HG03066 (cell line): ENCODE measurements around the gene COL8A2.

Source experiments
- ATAC-seq: cut with Tn5 transposase; IDR thresholded peaks from one replicate; pipeline ENCODE4 v1.9.1; 2021; ENCODE audit warnings: low read depth; ENCODE audit not compliant: unreplicated experiment

COL8A2 gene

DNA sequence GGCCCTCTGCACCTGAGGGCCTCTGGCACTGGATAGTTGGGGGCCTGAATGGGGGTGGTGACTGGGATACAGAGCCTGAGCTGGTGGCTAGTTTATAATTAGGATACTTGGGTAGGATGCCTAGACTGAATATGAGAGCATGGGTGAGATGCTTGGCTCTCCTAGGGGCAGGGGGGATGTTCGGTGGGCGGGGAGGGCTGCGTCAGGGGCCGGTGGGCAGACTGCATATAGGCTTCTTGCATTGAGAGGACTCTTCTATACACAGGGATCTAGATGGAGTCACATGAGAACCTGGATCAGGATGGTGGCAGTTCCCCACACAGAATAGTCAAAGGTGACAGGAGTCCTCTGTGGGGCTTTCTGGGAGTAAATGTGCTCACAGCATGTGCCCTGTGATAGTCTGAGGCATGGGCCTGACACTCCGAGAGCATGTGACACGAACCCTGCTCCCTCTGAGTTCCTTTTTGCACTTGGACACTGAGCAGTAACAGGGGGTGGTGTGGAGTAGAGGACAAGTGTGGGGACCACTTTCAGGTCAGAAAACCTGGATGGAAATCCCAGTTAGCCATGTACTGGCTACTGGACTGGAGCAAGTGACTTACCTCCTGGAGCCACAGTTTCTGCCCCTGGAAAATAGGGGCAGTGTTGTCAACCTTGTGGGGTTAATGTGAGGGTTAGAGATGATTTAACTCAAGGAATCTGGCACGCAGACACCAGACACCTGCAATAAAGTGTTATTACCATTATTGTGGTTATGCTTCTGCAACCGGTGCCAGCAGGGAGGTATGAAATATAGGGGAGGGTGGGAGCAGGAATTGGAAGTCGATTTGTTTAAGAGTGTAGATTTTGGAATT is 33.2 kb upstream of the COL8A2 start:
- ATAC-seq = no peak

DNA sequence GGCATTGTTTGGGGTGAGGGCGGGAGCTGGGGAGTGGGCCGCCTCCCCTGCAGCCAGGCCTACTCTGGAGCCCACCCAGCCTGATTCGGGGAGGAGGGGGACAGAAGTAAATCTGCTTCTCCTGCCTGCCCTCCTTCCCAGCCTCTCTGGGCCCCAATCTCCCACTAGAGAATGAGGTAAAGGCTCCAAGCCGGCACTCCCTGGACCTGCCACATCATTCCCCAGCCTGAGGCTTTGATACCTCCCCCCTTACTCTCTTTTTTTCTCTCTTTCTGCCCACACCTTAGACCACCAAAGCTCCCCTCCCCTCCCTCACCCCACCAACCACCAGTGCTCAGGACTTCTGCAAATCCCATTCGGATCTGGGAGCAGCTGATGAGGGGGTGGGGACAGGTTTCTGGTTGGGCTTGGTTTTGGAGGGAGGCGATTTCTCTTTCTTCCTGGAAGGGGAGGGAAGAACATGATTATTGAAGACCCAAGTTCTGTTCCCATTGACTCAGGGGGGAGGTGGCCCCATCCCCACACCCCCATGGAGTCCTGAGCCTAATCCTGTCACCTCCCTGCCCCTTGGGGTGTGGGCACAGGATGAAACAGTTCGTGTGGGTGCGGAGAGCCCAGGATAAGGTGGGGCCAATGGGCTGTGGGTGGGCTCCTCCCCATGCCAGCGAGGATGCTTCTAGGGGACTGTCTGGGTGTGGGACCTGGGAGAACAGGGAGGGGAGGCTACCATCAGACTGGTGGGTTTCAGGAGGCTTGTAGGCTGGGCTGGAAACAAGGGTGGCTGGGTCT is 32.3 kb upstream of the COL8A2 start:
- ATAC-seq = no peak

DNA sequence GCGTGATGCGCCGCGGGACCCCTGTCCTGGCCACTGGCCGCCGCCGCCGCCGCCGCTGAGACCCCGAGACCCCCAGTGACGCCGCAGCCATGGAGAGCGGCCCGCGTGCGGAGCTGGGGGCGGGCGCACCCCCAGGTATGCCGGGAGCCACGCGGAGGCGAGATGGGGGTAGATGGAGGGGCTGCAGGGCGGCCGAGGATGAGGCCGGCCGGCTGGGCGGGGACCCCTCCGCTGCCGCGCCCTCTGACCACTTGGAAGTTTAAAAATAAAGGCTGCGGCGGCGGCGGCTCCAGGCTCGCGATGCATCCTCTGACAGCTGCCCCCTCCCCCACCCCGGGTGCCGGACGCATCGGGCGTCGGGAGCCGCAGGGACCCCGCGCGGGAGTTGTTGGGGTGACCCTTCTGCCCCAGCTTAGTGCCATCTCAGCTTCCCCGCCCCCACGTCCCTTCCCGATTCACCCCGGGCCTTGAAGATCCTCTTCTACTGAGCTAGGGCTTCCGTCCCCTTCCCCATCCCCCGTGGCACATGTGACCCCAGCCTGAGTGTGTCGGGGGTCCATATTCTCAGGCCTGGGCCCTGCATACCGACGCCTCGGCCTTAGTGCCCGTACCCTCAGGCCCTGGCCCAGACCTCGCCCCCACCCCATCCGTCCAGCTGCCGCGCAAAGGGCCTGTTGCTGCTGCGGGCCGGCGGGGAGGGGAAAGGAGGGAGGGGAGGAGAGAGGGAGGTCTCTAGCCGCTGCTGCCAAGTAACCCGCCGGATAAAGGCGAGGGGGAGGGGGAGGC is 31.5 kb upstream of the COL8A2 start:
- peak; percentile 17 for ATAC-seq

DNA sequence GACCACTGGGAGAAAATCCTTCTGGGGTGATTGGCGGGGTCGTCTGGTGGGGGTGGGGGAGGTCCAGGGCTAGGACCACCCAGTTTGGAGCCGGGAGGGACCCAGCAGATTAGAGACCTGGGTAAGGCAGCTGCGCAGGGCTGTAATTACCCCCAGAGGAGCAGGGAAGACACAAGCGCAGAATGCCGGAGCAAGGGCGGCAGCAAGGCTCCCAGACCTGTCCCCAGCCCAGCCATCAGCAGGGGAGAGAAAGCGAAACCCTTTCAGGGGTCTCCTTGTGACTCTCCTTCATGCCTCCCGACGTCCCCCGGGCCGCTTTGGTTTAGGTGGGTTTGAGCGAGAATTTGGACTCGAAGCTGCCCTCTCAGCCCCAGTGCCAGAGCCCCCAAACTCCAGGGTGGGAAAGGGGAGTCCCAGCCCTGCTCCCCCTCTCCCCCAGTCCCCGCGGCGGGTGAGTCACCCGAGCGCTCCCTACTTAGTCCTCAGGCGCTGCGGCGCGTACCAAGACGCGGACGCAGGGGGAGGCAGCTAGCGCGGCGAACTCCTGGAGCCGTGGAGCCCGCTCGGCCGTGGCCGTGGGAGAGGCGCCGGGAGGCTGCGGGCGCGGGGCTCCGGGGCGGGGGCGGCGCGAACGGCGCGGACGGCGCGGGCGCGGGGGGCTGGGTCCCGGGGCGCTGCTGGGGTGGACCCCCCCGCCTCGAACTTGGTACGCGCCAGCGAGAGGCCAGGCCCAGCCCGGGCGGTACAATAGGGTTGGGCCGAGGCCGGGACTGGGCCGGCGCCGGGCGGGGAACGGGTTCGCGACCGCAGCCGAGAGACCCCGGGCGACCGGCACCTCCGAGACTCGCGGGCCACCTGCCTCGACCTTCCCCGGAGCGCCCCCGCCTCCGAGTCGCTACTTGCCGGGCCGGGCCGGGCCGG is 30.6 kb upstream of the COL8A2 start, which contains the start of gene MAP7D1:
Gene MAP7D1, plus strand, starts transcription at position 753 of the 921 bp plus-strand sequence. CDS start 258 bp downstream, outside the sequence.
- ATAC-seq = peak; percentile 50

DNA sequence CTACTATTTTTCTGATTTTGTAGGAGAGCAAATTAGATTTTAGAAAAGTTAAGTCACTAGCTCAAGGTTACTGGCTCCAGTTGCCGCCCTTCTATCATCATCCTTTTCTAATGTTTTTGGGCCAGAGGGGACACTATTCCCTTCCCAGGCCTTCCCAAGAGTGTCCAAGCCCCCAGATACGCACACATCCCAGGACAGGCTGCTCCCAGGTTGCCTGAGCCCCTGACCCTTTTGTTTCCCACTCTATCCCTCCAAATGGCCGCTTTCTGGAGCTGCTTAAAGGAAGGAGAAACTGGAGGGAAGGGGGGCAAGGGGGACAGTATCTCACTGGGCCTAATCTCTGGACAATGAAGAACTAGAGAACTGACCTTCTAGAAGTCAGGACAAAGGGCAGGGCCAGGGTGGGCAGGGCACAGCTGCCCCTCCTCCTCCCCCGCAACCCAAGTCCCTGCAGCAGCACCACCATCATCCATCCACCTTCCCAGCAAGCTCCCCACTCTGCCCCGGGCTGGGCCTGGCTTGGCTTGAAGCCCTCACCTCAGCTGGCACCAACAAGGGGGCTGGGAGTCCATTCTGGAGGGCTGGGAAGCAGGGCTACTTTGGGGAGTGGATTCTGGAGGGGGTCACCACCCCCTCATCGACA is 29.9 kb upstream of the COL8A2 start:
- ATAC-seq = no peak

DNA sequence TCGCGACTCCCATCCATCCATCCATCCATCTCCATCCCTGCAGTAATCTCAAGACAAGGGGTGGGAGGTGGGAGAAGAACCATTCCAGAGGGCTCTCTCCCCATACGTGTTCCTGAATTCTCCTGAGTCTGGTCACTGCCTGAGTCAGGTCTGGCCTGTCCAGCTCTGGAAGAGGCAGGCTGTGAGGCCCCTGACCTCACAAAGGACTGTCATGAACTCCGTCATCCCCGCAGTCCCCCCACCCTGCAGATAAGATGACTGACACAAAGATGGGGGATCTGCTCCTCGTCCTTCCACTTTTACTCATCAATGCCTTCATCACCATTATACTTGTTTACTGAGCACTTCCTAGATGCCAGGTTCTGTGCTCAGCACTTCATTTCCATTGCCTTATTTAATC is 29.3 kb upstream of the COL8A2 start:
- ATAC-seq = no peak

DNA sequence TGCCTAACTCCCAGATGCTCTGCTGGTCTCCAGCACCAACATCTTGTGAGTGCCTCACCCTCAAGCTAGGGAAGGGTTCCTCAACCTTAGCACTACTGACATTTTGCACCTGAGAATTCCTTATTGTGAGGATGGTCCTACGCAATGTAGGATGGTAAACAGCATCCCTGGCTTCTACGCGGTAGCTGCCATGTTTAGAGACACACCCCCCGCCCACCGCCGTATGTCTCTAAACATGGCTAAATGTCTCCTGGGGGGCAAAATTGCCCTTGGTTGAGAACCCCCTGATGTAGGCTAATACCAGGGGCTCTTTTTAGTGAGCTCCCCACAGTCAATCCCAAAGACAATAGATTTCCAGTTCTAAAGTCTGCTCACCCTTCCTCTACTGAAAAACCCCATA is 28.5 kb upstream of the COL8A2 start:
- no peak for ATAC-seq

DNA sequence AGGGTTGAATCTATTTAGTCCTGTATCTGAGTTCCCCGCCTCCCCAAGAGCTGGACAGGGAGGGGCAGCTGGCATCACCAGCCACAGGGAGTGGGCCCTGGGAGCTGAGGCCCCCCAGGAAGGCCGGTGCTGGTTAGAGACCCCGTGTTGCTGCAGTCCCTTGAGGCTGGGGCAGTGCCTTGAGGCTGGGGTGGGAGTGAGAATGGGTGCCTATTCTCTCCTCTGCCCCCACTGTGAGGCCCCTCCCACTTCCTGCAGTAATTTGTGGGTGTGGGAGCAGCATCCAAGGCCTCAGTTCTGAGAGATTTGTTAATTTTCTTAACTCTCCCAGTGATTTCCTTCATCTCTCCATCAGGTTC is 26.8 kb upstream of the COL8A2 start:
- ATAC-seq = no peak

DNA sequence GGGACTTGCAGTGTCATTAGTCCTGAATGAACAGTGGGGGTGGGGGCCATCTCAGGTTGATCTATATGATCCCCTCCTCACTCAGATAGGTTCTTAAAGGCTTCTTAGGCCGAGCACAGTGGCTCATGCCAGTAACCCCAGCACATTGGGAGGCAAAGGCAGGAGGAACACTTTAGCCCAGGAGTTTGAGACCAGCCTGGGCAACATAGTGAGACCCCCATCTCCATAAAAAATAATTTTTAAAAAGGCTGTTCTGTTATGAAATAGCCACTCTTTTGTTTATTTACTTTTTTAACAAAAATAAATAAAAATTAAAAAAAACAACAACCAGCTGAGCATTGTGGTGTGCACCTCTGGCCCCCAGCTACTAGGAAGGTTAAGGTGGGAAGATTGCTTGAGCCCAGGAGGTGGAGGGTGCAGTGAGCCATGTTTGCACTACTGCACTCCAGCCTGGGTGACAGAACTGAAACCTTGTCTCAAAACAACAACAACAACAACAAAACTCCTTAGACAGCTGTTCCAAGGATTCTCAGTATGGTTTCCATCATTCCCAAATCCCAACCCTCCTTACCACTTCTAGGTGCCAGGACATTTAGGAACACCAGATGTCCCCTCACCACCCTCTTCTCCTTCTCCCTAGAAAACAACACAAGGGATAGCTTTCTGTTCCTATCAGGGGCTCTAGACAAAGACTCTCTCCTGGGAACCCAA is 26.3 kb upstream of the COL8A2 start:
- ATAC-seq = no peak

DNA sequence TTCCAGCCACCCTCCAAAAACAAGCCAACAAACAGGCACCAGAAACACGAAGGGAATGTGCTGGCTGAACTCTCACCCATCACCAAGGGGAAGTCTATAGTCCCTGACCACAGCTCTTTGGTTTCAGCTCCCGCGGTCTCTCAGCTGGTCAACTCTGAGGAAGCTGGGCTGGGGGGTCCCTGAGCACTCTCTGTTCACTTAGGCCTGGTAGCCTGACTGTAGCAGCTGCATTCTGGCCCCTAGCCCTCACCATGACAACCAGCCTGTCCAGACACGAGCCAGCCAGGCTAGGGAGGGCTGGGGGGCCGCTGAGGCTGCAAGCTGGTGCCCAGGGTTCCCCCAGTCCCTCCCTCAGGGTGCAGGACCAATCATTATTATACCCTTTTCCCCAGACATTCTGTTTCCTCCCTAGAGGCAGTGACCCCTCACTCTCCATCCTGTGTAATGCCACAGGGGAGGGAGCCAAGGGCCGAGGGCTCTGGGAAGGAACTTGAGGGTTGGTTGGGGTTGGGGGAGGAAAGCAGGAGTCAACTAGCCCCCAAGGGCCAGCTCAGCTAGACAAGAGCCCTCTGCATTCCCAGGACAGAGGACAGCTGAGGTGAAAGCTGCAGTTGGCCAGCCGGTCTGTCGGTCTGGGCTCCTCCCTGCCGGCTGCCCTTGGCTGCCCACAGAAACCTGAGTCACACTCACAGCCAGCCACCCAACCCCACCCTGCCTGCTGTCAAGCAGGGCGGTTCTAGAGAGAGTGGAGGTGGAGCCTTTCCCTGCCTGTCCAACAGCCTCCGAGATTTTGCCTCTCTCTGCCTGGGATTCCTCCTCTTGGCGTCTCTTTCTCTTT is 25.5 kb upstream of the COL8A2 start:
- peak; percentile 48 for ATAC-seq

DNA sequence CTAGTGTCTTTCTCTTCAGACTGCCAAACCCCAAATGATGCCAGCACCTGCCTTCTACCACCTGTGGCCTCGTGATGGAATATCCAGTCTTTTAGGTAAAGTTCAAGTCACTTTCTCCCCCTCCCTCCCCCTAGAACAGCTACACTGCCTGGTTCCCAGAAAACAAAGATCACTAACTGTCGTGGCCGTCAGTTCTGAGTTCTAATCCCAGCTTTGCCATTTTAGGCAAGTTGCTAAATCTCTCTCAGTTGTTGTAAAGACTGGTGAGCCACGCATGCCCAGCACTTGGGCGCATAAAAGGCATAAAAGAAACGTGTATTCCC is 24.9 kb upstream of the COL8A2 start:
- no peak for ATAC-seq

DNA sequence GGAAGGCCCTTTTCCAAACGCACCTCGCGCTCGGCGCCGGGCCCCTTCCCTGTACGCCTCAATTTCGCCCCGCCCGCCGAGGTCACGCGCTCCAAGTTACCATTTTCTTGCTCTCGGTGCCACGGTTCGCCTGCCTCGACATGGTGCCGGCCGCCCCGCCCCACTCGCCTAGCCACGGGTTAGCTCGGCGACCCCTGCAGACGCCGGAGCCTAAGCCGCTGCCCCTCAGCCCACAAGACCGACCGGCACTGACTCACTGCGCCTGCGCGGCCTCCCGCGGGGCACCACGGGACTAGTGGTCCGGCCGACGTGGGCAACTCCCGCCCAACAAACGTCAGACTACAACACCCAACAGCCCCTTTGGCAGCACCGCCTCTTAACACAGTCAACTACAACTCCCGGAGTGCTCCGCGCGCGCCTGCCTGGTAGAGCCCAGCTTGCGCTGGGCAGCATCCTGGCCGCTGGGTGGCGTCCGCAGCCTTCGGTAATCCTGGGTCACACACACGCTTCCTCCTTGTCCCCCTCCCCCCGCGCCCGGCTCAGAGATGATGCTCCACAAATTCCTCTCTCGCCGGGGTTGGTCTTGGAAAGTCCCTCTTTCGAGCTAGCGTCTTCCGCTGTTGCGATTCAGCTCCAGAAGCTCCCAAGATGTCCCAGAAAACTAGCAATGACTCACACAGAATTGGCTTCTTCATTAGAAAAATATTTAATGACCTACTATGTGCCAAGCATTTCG is 24.4 kb upstream of the COL8A2 start, which contains the start of gene TRAPPC3:
Gene TRAPPC3, minus strand, starts transcription at position 250 of the 736 bp plus-strand sequence. Its CDS starts 108 bp downstream, at position 142.
- peak; percentile 82 for ATAC-seq

DNA sequence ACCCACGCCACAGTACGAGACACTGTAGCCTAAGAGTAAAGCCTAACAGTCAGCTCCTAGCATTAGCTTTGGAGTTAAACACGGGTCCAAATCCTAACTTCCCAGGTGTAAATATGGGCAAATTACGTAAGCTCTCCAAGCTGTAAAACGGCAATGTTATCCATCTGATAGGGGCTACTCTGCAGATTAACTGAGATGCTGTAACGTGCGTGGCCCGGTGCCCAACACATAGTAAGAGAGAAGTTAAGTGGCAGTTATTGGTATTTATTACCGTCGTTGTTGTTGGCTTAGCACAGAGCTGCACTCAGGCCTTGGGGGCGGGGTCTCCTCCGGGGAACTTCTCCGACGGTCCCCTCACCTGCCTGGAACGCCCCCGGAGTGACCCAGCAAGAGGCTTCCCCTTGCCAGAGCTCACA is 23.8 kb upstream of the COL8A2 start:
- no peak for ATAC-seq

DNA sequence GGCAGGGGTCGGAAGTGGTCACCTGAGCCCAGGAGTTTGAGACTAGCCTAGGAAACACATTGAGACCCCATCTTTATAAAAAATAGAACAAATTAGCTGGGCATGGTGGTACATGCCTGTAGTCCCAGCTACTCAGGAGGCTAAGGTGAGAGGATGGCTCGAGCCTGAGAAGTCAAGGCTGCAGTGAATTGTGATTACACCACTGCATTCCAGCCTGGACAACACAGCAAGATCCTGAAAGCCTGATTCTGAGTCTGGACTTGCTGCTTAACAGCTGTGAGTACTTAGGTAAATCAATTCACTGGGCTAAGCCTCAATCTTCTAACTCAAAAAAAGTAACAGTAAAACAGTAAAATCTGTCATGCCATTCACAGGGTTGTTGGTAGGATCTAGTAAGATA is 19.4 kb upstream of the COL8A2 start:
- no peak for ATAC-seq

DNA sequence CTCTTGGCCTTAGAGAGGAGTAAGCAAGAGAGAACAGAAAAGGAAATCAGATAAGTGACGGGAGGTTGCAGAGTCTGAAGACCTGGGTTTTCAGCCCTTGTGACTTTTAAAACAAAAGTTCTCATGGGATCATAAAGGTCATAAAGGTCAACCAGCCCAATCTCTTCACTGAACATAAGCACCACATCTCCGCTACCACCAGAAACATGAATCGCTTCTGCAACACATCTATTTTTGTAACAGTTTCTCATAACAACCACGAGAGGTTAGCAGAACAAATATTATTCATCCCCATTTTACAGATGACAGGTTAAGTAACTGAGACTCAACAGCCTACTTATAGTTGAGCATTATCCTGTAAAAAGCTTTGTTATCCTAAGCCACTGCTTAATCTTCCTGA is 18.4 kb upstream of the COL8A2 start:
- ATAC-seq = no peak

DNA sequence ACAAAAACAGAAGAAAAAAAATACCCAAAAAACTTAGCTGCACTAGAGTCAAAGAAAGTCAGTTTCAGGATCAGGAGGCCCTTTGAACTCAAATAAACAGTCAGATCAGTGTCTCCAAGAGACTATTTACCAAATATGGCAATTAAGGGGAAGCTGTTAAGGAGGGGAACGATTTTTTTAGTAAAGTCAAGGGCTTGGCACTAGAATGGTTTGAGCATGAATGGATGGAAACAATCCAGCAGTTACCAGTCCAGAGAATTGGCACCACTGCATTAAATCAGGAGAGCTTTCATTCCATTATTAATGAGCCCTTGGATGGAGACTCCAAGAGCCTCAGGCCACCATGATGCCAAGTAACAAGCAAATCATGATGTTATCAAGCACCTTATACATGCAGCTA is 17.1 kb upstream of the COL8A2 start:
- ATAC-seq = no peak

DNA sequence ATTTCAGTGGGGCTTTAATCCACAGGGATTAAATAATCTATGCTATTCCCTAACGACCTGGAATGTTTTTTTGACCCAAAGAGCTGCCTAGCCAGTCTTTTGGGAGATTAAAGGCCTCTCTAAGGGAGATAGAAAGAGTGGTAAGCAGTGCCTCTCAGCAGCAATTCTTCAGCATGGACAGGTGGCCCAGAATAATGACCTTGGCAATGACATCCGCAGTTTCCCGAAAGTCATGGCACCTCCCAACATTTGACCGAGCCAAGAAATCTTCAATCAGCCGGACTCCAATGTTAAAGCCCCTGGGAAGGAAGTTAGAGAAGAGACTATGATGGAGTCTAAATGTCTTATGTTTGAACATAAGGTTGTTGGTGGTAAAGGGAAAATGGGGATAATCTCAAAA is 14.5 kb upstream of the COL8A2 start:
- no peak for ATAC-seq
